DND-41 (cell line): Measurements from ENCODE around the gene SYNE1.

Experiments
- EZH2 ChIP-seq: IDR thresholded peaks from 3 replicates; pipeline ENCODE4 v1.6.1; 2012; ENCODE audit warnings: borderline replicate concordance, low read depth, mild to moderate bottlenecking, moderate library complexity, low read length, inconsistent platforms; ENCODE audit not compliant: severe bottlenecking
- TF ChIP-seq, protein P1 (sequence below): IDR thresholded peaks from 2 replicates; pipeline ENCODE4 v1.5.1; 2012; ENCODE audit warnings: borderline replicate concordance, low read length, moderate library complexity, mild to moderate bottlenecking; ENCODE audit not compliant: poor library complexity, severe bottlenecking; ENCODE audit errors: extremely low read depth

DNA sequence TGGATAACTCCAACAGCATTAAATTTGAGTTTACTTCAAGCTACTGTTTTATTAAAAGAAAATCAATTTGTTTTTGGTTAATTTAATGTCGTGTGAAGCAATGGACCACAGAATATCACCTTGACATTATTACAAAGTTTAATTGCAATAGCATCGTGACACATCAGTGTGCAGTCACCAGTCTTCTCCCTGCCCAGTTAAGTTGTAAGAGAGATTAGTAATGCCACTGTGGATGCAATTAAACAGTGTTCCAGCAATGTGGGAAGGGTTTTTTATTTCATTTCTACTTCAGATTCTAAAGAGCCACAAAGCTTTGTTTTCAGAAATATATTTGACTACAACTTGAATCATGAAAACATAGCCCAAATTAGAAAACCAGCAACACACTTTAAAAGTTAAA, 128.7 kb downstream of the SYNE1 start:
- TF ChIP-seq, protein P1, sequence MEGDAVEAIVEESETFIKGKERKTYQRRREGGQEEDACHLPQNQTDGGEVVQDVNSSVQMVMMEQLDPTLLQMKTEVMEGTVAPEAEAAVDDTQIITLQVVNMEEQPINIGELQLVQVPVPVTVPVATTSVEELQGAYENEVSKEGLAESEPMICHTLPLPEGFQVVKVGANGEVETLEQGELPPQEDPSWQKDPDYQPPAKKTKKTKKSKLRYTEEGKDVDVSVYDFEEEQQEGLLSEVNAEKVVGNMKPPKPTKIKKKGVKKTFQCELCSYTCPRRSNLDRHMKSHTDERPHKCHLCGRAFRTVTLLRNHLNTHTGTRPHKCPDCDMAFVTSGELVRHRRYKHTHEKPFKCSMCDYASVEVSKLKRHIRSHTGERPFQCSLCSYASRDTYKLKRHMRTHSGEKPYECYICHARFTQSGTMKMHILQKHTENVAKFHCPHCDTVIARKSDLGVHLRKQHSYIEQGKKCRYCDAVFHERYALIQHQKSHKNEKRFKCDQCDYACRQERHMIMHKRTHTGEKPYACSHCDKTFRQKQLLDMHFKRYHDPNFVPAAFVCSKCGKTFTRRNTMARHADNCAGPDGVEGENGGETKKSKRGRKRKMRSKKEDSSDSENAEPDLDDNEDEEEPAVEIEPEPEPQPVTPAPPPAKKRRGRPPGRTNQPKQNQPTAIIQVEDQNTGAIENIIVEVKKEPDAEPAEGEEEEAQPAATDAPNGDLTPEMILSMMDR = no peak
- no peak for TF ChIP-seq EZH2
